Kidney epithelial cell (primary cell): ENCODE measurements around the gene POU2F1. TPM values are rescaled to one million over a fixed set of nuclear protein-coding genes. Genes with fewer than 3 reads are reported as not detected.
A peak's percentile ranks its signal among the peaks of the same experiment; 100 is the strongest.

Experiments used
- DNase-seq: peaks from one replicate; pipeline ENCODE4 v3.0.0-alpha.2; 2010; ENCODE audit warnings: low read depth
- H3K27me3 ChIP-seq: 2 replicates; pipeline ENCODE4 v1.6.0; 2011; ENCODE audit warnings: low read length; ENCODE audit not compliant: control insufficient read depth, insufficient read depth
- H3K36me3 ChIP-seq: 2 replicates; pipeline ENCODE4 v1.5.1; 2011; ENCODE audit warnings: low read length; ENCODE audit not compliant: control insufficient read depth, insufficient read depth
- H3K4me3 ChIP-seq: 2 replicates; pipeline ENCODE4 v1.5.1; 2011; ENCODE audit warnings: low read depth, mild to moderate bottlenecking, control low read depth, low read length
- total RNA-seq: library from RNA; depleted of rRNA; stranded (reverse); fragments of >200 nt; gene quantifications from 2 replicates; pipeline ENCODE4 v1.2.3, GENCODE V29; 2015
- TF ChIP-seq, protein P1 (sequence below): IDR thresholded peaks from 2 replicates; pipeline ENCODE4 v1.5.1; 2011; ENCODE audit warnings: mild to moderate bottlenecking, moderate library complexity, low read length, control low read depth, inconsistent platforms; ENCODE audit not compliant: insufficient read depth, poor library complexity, severe bottlenecking

The POU2F1 gene
- total RNA-seq, 1 donor from 2014 or later, result 8.4 TPM

DNA sequence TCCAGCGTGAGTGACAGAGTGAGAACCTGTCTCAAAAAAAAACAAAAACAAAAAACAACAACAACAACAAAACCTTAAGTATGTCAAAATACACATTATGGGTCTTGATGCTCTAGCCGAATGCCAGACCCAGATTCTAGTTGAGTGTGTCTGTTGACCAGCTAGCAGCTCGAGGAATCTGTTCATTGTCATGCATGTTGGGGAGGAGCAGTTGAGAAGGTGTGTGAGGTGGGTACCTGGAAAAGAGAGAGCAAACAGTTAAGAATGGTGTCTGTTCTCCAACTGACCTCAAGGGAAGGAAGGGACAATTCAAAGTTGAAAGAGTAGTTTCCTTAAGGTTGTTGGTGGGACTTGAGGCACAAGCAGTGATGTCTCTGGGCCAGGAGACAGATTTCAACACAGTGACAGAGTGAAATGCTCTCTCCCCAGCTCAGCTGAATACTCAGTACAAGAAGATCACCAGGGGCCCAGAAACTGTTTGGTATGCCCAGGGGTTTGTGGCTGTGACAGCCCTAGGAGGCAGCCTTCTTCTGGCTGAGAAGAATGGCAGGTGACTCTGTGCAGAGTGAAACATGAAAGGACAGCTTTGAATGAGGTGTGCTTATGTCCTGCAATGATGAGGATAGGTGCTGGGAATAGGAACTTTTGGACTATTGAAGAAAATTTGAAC, 14.4 kb upstream of the POU2F1 start:
- no peaks in the 10 kb centered on the region for H3K36me3 ChIP-seq
- H3K27me3 ChIP-seq, result no peaks in the 10 kb centered on the region
- TF ChIP-seq, protein P1, sequence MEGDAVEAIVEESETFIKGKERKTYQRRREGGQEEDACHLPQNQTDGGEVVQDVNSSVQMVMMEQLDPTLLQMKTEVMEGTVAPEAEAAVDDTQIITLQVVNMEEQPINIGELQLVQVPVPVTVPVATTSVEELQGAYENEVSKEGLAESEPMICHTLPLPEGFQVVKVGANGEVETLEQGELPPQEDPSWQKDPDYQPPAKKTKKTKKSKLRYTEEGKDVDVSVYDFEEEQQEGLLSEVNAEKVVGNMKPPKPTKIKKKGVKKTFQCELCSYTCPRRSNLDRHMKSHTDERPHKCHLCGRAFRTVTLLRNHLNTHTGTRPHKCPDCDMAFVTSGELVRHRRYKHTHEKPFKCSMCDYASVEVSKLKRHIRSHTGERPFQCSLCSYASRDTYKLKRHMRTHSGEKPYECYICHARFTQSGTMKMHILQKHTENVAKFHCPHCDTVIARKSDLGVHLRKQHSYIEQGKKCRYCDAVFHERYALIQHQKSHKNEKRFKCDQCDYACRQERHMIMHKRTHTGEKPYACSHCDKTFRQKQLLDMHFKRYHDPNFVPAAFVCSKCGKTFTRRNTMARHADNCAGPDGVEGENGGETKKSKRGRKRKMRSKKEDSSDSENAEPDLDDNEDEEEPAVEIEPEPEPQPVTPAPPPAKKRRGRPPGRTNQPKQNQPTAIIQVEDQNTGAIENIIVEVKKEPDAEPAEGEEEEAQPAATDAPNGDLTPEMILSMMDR, result no peak
- DNase-seq, result no peak
- H3K4me3 ChIP-seq, result no peak overlapping the region

DNA sequence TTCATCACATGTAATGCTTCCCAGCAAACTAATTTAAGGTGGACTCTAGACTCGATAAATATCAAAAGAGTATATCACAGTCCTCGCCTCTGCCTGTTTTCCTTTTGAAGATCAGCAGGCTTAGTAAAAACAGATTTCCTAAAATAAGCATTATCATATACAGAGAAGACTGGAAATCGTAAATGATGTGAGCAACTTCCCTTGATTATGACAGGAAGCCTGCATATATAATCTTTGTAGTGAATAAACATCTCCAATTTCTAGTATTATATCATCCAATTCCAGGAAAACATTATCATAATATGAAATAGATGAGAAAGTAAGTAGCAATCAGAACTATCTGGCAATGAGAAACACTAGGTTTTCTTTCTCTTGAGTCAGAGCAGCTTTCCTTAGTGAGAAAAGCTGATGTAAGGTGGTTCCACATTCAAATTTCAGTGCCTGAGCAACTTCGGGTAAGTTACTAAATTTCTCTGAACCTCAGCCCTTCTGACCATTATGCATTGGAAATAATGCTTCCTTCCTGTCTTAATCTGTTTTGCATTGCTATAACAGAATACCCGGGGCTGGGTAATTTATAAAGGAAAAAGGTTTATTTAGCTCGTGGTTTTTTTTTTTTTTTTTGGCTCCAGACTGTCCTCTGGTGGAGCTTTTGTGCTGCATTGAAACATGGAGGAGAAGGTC, 12.6 kb upstream of the POU2F1 start:
- no peaks in the 10 kb centered on the region for H3K27me3 ChIP-seq
- no peak overlapping the region for H3K4me3 ChIP-seq
- TF ChIP-seq, protein P1, result peak; percentile 9
- H3K36me3 ChIP-seq, result no peaks in the 10 kb centered on the region
- no peak for DNase-seq

DNA sequence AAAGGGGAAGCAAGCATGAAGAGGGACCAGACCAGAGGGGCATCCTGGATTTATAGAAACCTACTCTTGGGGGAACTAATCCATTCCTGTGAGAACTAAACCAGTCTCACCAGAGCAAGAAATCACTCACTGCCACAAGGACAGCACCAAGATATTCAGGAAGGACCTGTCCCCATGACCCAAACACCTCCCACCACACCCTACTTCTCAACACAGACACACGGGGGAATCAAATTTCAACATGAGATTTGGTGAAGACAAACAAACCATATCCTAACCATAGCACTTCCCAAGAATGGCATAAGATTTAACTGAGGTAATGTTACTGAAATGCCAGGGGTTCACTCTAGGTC, 12.1 kb upstream of the POU2F1 start:
- TF ChIP-seq, protein P1, result no peak
- no peak overlapping the region for H3K4me3 ChIP-seq
- no peaks in the 10 kb centered on the region for H3K27me3 ChIP-seq
- DNase-seq, result no peak
- H3K36me3 ChIP-seq, result no peaks in the 10 kb centered on the region

DNA sequence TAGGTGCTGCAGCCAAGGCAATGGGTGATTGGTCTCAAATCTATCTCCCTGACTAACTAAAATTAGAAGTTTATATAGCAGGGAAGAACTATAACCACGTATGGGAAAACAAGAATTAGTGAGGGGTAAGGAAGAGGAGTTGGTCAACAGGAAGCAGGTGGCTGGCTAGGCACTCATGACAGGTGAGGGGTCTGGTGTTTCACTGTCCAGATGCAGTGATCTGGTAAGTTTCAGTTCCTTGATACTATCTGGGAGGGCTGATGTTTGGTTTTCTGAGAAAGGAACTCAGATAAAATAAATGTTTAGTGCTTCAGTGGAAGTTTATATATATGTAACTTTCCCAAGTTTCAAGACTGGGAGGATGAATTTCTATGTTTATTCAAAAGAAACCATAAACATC, 11.6 kb upstream of the POU2F1 start:
- no peak overlapping the region for H3K4me3 ChIP-seq
- TF ChIP-seq, protein P1, result no peak
- no peaks in the 10 kb centered on the region for H3K36me3 ChIP-seq
- H3K27me3 ChIP-seq, result no peaks in the 10 kb centered on the region
- DNase-seq, result no peak

DNA sequence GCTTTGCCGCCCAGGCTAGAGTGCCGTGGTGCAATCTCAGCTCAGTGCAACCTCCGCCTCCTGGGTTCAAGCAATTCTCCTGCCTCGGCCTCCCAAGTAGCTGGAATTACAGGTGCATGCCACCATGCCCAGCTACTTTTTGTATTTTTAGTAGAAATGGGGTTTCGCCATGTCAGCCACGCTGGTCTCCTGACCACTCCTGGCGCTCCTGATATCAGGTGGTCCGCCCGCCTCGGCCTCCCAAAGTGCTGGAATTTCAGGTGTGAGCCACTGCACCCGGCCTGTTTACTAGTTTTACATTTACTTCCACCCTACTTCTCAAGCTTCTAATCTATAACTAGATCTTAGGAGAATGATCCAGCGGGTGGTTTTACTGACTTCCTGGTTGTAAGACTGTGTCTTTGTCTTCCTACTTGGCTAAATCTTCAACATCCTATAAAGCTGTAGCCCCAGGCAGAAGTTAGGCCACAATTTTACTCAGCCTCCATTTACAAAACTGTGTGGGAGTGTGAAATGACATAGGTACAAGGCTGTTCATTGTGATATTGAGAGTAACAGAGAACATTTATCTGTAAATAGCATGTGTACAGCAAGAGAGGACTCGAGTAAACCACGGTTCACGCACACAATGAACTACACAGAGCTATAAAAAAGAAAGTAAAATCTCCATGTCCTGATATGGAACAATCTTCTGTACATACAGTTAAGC, 9.6 kb upstream of the POU2F1 start:
- TF ChIP-seq, protein P1, result no peak
- no peaks in the 10 kb centered on the region for H3K27me3 ChIP-seq
- no peaks in the 10 kb centered on the region for H3K36me3 ChIP-seq
- no peak overlapping the region for H3K4me3 ChIP-seq
- no peak for DNase-seq
